HG02610 (cell line): Measurements from ENCODE around the gene CCR2.
A peak's percentile ranks its signal among the peaks of the same experiment; 100 is the strongest.

ENCODE experiments used
- ATAC-seq: cut with Tn5 transposase; IDR thresholded peaks from one replicate; pipeline ENCODE4 v1.9.1; 2021; ENCODE audit warnings: mild to moderate bottlenecking, moderate library complexity; ENCODE audit not compliant: unreplicated experiment

CCR2 gene

GRCh38 chr3:46354478-46354877 is 567 bp downstream of the CCR2 start:
- no peak for ATAC-seq

GRCh38 chr3:46354984-46355383 is 1.1 kb downstream of the CCR2 start:
- ATAC-seq: no peak

GRCh38 chr3:46356276-46356675 is 2.4 kb downstream of the CCR2 start:
- ATAC-seq: no peak

- no peak for ATAC-seq
Measured at GRCh38 chr3:46356909-46357308, 3.0 kb downstream of the CCR2 start.

- ATAC-seq: no peak
Measured at GRCh38 chr3:46358466-46358865, 4.6 kb downstream of the CCR2 start.

GRCh38 chr3:46359733-46360493 is 6.0 kb downstream of the CCR2 start:
- ATAC-seq: peak; percentile 79

- ATAC-seq: no peak
Measured at GRCh38 chr3:46360907-46361306, 7.0 kb downstream of the CCR2 start.

GRCh38 chr3:46361408-46362283 is 7.7 kb downstream of the CCR2 start:
- ATAC-seq: no peak

GRCh38 chr3:46365041-46365440 is 11.1 kb downstream of the CCR2 start:
- ATAC-seq: no peak

GRCh38 chr3:46365737-46366524 is 12.0 kb downstream of the CCR2 start:
- no peak for ATAC-seq

- ATAC-seq: no peak
Measured at GRCh38 chr3:46367811-46368210, 13.9 kb downstream of the CCR2 start.

GRCh38 chr3:46368569-46368968 is 14.7 kb downstream of the CCR2 start:
- ATAC-seq: no peak

GRCh38 chr3:46369151-46369550 is 15.2 kb downstream of the CCR2 start:
- no peak for ATAC-seq

- ATAC-seq: peak; percentile 91
Measured at GRCh38 chr3:46369675-46370132, 15.8 kb downstream of the CCR2 start.

GRCh38 chr3:46370839-46371518 is 17.1 kb downstream of the CCR2 start, which contains the start of gene CCR5:
Gene CCR5, plus strand, starts transcription at chr3:46370946. Its CDS starts 1,957 bp downstream, at chr3:46372903.
- ATAC-seq: no peak

GRCh38 chr3:46371519-46372340 is 17.8 kb downstream of the CCR2 start:
- no peak for ATAC-seq

- ATAC-seq: no peak
Measured at GRCh38 chr3:46372492-46373359, 18.8 kb downstream of the CCR2 start.

- no peak for ATAC-seq
Measured at GRCh38 chr3:46374755-46375154, 20.8 kb downstream of the CCR2 start.

- ATAC-seq: no peak
Measured at GRCh38 chr3:46375218-46375617, 21.3 kb downstream of the CCR2 start.
